Measurements from ENCODE around the gene HLA-DMB.

HLA-DMB gene

DNA sequence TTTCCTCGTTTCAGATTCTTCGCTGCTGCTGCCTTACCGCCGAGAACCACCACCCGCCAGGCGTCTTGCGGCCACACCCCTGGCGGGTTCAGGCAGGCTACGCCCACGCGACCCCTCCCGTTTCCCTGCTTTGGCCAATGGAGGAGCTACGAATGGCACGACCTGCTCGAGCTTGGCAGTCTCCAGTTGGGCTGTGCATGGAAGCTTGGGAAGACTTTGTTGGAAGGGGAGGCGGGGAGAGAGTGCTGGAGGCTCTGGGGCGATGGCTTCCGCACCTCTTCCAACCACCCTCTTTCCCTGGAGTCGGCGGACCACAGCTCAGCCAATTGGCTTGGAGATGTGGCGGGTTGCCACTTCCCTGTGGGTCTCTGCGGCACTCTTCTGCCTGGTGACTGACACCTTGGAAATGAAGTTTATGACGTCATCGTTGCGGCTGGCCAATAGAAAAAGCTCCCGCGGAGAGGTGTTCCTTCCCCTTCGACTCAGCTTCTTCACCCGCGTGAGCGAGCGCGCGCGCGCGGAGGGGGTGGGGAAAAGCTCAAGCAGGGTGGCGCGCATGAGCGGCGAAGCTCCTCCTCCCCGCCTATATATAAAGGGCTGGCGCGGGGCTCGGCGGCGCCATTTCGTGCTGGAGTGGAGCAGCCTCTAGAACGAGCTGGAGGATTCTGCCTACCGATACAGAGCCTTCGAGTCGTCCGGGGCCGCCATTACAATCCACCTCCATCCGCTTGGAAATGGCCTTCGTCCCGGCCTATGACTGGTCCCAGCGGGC is 30.9 kb upstream of the HLA-DMB start:
- H3K4me3 ChIP-seq (ENCODE audit: low read depth, low read length), result peak overlapping the region; percentile 97

DNA sequence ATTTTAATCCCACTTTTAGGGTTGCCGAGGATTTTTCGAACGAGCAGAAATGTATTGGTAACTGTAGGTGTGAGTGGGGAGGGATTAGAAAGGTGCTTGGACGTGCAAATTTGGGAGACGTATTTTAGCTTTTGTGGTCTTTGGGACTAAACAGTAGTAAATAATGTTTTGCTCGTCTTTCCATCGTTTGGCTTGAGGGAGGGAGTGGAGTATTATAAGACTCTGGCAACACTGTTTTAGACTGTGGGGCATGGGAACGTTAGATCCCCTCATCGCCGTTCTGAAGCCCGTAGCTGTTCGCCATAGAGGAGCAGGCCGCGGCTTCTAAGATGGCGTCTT is 30.4 kb upstream of the HLA-DMB start:
- H3K4me3 ChIP-seq (ENCODE audit: low read depth, low read length), result peak overlapping the region; percentile 95

DNA sequence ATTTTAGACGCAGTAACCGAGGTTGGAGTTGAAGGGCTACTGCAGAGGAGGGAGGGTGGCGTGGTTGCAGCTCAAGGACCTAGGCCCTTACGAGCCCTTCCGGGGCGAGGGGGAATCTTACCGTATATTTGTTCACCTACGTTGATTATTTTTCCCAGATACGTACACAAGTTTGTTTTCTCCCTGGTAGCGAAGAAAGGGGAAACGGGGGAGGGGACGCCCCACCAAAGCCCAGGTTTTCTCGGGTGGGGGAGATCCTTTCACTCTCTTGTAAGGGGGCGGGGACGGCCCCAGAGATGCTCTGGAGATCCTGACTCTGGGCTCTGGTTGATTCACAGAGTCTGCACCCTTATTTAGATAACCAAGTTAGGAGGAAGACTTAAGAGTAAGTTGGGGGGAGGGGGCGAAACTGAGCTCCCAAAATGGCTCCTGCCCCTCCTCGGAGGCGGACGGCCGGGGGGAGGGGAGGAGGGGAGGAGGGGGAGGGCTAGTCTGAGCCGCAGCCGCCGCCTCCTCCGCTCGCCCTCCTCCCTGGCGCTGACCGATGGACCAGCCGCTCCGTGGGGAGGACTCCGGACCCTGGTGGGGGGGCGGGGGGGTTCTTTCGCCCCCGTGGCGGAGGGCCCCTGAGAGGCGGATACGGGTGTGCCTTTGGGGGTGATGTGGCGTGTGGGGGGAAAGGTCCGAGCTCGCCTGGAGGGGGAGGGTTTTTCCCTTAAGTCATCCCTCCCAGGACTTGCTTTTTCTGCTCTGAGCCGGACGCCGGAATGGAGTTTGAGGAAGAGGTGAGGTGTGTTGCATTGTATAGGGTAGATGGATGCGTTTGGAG is 29.8 kb upstream of the HLA-DMB start:
- peak overlapping the region; percentile 95 for H3K4me3 ChIP-seq (ENCODE audit: low read depth, low read length)

DNA sequence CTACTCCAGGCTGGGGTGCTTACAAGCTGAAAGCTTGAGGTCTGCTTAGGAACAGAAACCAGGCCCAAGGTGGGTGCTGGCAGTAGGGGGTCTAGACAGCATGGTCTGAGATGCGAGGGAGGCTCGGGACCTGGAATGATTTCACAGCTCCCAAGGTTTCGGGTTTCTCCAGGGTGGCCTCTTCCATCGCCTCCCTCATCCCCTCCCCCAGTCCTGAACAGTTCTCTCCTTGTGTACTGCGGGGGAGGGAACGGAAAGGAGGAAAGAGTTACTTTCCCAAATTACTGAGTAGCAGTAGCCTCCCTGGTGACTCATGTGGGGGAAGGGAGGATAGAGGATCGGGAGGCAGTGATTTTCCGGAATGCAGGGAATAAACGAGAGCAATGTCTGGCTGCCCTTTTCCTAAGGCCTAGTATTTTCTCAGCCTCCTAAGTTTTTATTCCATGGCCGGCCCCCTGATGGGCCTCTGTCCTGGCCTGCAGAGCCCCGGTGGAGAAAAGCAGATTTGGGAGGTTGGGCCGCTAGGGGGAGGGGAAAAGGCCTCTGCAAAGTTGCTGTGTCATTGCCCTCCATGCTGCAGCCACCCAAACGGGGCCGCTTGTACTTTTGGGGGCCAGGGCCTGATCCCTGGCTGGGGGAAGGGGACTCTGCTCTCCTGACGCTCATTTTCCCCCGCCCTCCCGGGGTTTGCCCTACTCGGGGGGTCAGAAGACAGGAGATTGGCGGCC is 29.0 kb upstream of the HLA-DMB start:
- peak overlapping the region; percentile 84 for H3K4me3 ChIP-seq (ENCODE audit: low read depth, low read length)

DNA sequence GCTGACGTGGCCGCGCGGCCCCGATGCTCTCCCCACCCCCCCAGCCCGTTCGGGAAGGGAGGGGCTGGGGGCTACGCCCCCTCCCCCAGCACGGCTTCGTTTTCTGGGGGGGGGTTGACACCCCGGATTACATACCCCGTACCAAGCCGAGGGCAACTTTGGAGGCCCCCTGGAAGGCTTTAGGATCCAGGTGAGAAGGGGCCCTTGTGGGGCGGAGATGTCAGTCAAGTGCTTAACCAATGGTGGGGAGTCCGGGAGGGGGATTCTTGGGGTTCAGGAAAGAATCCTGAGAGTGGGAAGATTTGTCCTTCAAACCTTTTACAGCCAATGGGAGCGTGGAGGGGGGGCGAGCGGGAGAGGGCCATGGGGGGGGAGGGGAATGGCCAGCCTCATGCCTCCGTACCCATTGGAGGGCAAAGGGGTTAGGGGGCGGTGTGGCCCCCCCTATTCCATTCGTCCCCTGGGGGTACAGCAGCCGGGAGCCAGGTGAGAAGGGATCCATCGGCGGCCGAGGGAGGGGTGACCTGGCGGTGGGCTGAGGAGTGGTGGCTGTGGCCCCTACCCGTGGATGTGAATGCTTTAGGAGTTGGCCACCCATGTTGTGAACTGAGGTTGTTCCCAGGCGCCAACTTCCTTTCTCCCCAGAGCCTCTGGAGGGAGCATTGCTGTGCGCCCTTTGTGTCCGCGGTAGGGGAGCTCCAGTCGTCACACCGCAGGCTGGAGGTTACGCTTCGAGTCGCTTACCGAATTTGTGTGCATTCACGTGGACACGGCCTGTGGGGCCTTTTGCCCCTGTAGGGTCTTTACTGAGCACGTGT is 28.2 kb upstream of the HLA-DMB start:
- H3K4me3 ChIP-seq (ENCODE audit: low read depth, low read length), result peak overlapping the region; percentile 84

DNA sequence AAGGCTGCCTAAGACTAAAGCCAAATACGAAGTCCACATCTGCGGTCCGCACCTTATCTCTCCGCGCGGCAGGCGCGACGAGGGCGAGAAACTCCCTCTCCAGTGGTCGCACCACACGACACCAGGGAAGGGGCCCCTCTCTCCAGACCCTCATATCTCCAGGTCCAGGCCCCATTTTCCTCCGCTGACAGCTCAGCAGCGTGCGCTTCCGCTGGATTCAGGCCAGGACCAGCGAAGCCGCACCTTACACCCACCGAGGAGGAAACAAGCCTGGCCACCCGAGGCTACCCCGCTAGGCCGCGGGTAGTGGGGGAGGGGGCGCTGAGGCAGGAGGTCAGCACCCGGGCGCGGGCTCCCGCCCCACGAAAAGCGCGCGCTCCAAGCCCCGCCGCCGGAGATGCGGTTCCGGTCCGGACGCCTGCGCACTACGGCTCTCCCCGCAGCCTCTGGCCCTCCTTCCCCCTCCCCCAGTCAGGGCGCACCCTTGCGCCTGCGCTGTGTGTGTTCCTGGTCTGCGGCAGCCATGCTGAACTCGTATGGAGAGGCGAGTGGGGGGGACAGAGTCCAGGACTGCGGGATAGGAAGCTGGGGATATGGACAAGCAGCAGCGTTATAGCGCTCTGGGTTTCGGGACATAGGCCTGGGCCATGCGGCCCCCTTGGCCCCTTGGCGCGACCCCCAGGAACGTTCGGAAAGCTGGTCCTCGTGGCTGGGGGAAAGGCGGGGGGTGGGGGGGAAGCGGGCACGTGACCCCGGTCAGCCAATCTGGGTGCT is 27.5 kb upstream of the HLA-DMB start, which contains the start of gene BRD2:
TSS of gene BRD2 (plus strand) at position 502 of the 774 bp plus-strand sequence. CDS start 4,305 bp downstream, outside the sequence.
- H3K4me3 ChIP-seq (ENCODE audit: low read depth, low read length), result peak within 1 kb of the TSS; percentile 84

DNA sequence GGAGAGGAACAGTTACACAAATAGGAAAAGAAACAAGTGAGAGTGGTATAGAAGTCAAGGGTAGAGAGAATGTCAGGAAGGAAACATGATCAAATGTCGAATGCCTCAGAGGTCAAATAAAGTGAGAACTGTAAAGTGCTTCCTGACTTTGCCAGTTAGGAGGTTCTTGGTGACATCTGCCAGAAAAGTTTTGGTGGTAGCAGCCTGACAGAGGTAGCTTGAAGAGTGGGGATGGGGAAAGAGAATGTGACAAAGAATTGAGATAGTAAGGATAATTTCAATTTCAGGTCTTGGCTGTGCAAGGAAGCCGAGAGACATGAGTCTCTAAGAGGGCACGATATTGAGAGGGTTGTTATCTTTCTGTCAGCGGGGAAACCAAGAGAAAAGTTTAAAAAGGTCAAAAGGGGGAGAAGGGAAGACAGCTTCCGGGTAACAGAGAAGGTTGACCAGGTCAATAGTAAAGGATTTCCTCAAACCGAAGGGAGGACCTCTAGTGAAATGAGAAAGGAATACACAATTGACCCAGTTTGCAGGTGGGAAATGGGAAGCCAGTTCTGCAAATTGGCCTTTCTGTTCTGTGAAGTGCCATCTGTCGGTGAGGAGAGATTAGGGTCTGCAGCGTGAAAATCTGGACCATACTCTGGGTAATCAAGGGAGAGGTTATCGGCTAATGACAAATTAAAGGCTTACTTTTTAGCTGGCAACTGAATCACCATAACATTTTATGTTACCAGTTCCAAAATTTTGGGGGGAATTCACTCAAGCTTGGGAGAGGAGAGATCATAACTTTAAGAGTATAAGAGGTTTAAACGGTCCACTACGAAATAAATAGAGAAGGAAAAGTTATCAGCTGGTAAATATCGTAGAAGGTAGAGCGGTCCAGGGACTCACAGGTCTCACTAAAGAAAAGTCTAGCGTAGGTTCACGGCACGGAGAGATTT is 26.6 kb upstream of the HLA-DMB start:
- peak overlapping the region; percentile 80 for H3K4me3 ChIP-seq (ENCODE audit: low read depth, low read length)

DNA sequence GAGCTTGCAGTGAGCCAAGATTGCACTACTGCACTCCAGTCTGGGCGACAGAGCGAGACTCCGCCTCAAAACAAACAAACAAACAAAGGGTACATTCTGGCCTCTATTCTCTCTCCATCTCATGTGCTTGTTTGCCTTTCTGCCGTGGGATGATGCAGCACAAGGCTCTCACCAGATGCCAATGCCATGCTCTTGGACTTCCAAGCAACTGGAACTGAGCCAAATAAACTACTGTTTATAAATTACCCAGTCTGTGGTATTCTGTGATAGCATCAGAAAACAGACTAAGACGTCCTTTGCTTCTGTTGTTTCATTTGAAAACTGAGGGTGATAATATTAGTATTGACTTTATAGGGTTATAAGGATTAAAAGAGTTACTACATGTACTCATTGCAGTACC is 23.9 kb upstream of the HLA-DMB start:
- H3K4me3 ChIP-seq (ENCODE audit: low read depth, low read length), result no peak overlapping the region

DNA sequence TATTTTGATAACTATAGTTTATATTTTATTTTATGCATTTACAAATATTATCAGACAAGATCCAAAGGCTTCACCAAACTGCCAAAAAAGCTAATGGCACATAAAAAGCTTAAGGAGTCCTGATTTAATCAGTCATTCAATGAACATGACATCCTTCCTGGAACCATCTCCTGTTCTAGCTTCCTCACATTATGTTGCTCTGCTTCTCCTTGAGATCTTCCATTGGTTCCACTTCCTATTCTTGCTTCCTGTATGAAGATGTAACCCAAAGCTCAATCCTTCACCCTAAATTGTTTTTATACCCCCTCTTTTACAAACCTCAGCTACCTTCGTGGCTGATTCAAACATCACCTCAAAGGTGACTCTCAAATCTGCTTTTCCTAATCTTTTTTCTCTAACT is 23.0 kb upstream of the HLA-DMB start:
- H3K4me3 ChIP-seq (ENCODE audit: low read depth, low read length), result no peak overlapping the region

DNA sequence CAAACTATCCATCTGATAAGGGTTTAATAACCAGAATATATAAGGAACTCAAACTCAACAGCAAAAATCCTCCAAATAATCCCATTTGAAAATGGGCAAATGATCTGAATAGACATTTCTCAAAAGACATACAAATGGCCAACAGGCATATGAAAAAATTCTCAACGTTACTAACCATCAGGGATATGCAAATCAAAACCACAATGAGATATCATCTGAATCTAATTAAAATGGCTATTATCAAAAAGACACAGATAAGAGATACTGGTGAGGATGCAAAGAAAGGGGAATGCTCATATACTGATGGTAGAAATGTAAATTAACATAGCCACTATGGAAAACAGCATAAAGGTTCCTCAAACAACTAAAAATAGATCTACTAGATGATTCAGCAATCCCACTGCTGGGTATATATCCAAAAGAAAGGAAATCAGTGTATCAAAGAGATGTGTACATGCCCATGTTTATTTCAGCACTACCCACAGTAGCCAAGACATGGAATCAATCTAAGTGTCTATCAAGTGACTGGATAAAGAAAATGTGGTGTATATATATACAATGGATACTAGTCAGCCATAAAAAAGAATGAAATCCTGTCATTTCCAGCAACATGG is 21.5 kb upstream of the HLA-DMB start:
- no peak overlapping the region for H3K4me3 ChIP-seq (ENCODE audit: low read depth, low read length)

DNA sequence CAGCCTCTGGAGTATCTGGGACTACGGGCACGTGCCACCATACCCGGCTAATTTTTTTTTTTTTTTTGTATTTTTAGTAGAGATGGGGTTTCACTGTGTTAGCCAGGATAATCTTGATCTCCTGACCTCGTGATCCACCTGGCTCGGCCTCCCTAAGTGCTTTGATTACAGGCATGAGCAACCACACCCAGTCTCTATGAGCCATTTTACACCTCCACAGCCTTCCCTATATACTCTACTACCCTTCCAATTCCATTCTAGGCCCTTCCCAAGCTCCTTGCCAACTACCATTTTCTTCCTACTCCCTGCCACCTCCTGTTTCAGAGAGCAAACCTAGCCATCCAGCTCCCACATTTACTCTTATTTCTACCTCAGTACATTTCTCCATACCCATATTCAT is 19.7 kb upstream of the HLA-DMB start:
- H3K4me3 ChIP-seq (ENCODE audit: low read depth, low read length), result no peak overlapping the region

DNA sequence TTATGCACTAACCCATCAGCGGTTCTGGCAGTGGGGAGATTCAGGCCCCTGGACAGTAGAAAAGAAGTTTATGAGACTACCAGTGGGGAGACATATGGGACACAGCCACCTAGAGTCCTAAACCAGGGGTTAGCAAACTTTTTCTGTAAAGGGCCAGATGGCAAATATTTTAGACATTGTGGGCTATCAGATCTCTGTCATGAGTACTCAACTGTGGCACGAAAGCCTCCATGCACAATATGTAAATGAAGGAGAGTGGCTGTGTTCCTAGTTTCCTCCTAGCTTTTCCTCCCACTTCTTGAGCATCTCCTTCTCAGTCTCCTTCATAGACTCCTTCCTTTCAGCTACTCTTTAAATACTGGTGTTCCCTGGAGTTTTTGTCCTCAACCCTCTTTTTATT is 15.3 kb upstream of the HLA-DMB start:
- no peak overlapping the region for H3K4me3 ChIP-seq (ENCODE audit: low read depth, low read length)

DNA sequence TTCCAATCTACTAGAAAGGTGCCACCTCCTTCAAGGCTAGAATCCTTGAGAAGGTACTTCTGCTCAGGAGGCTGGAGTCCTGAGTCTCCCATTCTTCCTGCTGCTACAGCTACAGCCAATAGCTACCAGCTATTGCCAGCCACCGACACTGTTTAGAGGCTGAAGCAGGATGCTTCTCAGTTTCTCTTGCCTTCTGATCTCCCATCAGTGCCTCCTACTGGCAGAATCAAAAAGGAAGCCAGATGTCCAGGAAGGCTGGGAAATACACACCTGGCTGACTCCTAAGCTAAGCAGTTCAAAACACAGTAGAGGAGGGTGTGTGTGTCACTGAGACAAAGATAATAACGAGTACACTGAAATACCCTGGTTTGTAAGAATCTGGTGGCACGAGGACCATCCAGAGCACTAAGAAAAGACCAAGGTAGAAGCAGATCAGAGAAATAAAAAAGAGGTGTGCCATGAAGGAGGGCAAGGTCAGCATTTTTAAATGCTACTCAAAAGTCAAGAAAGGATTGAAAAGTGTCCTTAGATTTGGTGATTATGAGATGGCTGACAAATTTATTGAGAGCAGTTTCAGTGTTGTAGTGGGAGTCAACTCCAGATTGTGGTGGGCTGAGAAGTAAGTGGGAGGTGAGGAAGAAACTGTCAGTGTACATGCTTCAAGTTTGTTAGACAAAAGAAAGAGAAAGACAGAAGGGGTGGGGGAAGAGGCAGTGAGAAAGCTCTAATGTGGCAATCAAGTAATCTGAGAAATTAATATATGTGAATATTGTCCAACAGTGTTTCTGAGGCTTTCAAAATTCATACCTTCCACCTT is 14.4 kb upstream of the HLA-DMB start:
- no peak overlapping the region for H3K4me3 ChIP-seq (ENCODE audit: low read depth, low read length)

DNA sequence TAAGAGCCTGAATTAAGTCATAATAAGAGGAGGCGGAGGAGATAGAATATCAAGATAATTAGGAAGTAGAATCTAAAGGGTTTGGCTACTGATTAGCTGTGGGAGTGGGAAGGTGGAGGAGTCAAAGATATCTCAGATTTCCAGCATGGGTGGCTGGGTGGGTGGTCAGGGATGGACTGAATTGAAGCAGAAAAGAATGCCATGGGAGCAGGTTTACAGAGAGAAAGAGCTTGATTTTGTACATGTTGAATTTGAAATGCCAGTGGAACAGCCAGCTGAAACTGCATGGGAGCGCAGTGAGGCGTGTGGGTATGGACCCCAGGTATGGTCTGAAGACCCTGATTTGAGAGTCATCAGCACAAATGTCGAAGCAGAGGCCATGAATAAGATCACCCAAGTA is 13.4 kb upstream of the HLA-DMB start:
- no peak overlapping the region for H3K4me3 ChIP-seq (ENCODE audit: low read depth, low read length)

DNA sequence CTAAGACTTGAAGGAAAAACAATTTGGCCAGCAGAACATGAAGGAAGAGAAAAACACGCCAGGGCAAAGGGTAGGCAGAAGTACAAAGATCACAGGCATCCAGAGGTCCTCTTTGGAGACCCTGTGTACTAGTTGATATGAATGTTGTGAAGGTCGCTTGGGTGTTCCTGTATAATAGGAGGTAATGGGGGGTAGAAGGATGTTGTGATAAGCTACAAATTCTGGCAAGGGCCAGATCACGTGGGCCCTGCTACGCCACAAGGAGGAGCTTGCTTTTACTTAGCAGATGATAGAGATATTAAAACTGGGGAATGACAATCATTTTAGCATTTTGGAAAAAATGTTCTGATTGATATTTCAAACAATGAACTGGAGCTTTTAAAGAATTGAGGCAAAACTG is 12.9 kb upstream of the HLA-DMB start:
- H3K4me3 ChIP-seq (ENCODE audit: low read depth, low read length), result no peak overlapping the region

DNA sequence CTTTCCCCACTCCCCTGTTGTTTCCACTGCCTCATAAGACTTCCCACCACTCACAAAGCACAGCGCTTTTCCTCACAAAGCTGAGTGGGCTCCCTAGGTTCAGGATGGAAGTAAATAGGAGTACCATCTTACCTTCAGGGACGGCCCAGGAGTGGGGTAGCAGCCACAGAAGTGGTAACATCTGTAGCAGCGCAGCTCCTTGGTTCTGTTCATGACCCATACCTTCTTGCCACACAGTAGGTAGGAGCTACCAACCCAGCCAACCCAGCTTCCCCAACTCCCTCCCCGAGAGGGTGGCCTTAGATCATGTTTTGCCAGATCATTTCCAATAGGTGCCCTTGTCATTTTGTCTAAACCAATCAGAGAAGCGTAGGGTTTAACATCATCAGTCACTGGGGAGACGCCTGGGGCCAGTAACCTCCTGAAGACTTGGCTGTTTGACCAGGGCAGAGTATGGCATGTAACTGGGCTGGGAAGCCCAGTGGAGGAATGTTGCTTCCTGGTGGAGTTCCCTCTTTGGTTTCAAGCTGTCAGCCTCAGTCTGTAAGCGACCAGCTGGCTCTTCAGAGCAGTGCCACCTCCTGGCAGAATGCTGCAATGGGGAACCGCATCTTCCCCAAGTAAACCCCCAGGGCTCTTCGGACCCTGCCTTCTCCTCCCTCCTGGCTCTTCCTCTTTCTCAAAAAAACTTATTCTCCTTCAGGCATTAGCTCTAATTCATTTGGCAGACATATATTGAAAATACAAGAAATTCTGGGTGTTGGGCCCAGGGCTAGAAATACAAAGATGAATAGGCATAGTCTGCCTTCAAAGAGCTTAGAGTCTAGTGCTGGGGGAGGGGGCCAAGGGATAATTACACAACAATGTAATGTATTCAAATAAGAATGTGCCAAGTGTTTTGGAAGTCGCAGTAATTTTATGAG is 12.2 kb upstream of the HLA-DMB start, which contains the start of gene HLA-DMA:
TSS of gene HLA-DMA (minus strand) at position 281 of the 923 bp plus-strand sequence. CDS start at position 220, 61 bp downstream.
- no peak within 1 kb of the TSS for H3K4me3 ChIP-seq (ENCODE audit: low read depth, low read length)

Measured in iPS-11a (cell line).